Spleen (tissue), 7 donors: ENCODE measurements around the gene ZC3H13.

Experiments used
- POLR2A ChIP-seq, 3 donors: fragments of 450-650 bp; IDR thresholded peaks; one replicate each; pipeline ENCODE4 v1.5.1; 2017; ENCODE audit warnings: antibody characterized with exemption in 3 of 3, mild to moderate bottlenecking in 1 of 3
- TF ChIP-seq, protein P1 (sequence below), 11 experiments: fragments of 200-600 bp in 7 of 11; fragments of 450-650 bp in 4 of 11; sonication (generic) in 4 of 11; IDR thresholded peaks in 8 of 11; conservative IDR thresholded peaks in 3 of 11; 1 replicate in 7 of 11; 2 replicates in 4 of 11; pipeline versions ENCODE4 v1.4.0 to v1.8.0; 2016 to 2021; ENCODE audit warnings: antibody characterized with exemption in 11 of 11, inconsistent platforms in 4 of 11, mild to moderate bottlenecking in 1 of 11
- donor health status: DM: no; HTN: no; CAD: no; lungs with moderate emphysema.
- donor health status: DM: no; HTN: no; CAD: no.
- donor health status: DM: no; HTN: no; CAD: no.

DNA sequence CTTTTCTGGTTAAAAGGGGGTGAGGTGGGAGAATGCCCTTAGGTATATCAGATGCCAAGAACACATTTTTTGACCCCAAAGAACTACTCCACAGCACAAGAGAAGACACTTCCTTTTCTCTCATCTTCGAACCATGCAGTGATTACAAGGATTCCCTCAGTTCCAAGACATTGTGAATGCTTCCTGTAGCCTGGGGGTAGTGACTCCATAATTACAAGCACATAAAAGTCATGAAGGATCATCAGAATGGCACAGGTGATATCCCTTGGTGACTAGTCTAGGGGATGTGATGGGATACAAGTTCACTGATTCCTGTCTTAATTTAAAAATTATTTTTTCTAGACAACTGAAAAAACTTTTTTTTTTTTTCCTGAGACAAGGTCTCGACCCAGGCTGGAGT, 78.0 kb downstream of the ZC3H13 start:
- TF ChIP-seq, protein P1, sequence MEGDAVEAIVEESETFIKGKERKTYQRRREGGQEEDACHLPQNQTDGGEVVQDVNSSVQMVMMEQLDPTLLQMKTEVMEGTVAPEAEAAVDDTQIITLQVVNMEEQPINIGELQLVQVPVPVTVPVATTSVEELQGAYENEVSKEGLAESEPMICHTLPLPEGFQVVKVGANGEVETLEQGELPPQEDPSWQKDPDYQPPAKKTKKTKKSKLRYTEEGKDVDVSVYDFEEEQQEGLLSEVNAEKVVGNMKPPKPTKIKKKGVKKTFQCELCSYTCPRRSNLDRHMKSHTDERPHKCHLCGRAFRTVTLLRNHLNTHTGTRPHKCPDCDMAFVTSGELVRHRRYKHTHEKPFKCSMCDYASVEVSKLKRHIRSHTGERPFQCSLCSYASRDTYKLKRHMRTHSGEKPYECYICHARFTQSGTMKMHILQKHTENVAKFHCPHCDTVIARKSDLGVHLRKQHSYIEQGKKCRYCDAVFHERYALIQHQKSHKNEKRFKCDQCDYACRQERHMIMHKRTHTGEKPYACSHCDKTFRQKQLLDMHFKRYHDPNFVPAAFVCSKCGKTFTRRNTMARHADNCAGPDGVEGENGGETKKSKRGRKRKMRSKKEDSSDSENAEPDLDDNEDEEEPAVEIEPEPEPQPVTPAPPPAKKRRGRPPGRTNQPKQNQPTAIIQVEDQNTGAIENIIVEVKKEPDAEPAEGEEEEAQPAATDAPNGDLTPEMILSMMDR (IDR thresholded peaks at IDR 0.05 in 8 of 11, conservative IDR thresholded peaks at IDR 0.05 in 3 of 11): no peak
- TF ChIP-seq POLR2A (IDR thresholded peaks at IDR 0.05): no peak
